ENCODE results near the gene GPC6. TPM values are rescaled to one million over a fixed set of nuclear protein-coding genes. Genes with fewer than 3 reads are reported as not detected.

Gene GPC6
- total and polyA plus RNA-seq, 2 experiments from 2014 or later = 26.0 to 92.8 TPM

DNA sequence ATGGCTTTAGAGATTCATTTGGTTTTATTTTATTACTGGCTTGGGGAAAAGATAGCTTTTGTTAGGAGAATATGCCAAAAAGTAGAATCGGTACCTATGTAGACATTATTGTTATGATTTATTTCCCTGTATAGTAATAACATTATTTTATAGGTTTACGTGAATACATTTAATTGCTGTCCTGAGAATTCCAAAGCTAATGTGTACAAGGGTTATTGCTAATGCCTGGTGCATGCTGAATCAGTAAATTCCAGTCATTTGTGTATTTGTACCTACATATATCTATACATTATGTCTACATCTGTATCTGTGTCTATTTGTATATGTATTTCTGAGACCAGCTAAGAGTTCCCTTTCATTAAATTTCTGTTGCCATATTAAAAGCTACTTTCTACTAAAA is 550.9 kb downstream of the GPC6 start:
- no peaks in the 10 kb centered on the region for H3K9me2 ChIP-seq (replicated peaks; ENCODE audit: insufficient read depth)
- no peak overlapping the region for H3K4me3 ChIP-seq
- TF ChIP-seq, protein P1, sequence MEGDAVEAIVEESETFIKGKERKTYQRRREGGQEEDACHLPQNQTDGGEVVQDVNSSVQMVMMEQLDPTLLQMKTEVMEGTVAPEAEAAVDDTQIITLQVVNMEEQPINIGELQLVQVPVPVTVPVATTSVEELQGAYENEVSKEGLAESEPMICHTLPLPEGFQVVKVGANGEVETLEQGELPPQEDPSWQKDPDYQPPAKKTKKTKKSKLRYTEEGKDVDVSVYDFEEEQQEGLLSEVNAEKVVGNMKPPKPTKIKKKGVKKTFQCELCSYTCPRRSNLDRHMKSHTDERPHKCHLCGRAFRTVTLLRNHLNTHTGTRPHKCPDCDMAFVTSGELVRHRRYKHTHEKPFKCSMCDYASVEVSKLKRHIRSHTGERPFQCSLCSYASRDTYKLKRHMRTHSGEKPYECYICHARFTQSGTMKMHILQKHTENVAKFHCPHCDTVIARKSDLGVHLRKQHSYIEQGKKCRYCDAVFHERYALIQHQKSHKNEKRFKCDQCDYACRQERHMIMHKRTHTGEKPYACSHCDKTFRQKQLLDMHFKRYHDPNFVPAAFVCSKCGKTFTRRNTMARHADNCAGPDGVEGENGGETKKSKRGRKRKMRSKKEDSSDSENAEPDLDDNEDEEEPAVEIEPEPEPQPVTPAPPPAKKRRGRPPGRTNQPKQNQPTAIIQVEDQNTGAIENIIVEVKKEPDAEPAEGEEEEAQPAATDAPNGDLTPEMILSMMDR (IDR thresholded peaks at IDR 0.05; ENCODE audit: poor library complexity) = no peak
- TF ChIP-seq EZH2 (IDR thresholded peaks at IDR 0.05; ENCODE audit: borderline replicate concordance) (no peak), EZH2phosphoT487 (IDR thresholded peaks at IDR 0.05; ENCODE audit: low read depth, severe bottlenecking, unreplicated experiment) (no peak)
- no peak overlapping the region for H3K27ac ChIP-seq
- no peak for DNase-seq (ENCODE audit: low spot score)
- H3K79me2 ChIP-seq = no peaks in the 10 kb centered on the region
- no peaks in the 10 kb centered on the region for H3K36me3 ChIP-seq (replicated peaks; ENCODE audit: insufficient read depth, low read depth)
- H2AFZ ChIP-seq = no peak overlapping the region
- 69% methylated on average over 2 of the region's 2 CpGs for WGBS (ENCODE audit: low lambda C conversion rate, missing lambda C conversion rate)
- H4K20me1 ChIP-seq (ENCODE audit: insufficient read depth, poor library complexity, severe bottlenecking) = no peaks in the 10 kb centered on the region
- no peaks in the 10 kb centered on the region for H3K4me1 ChIP-seq (ENCODE audit: insufficient read depth)
- H3K9me3 ChIP-seq (ENCODE audit: low read depth) = no peaks in the 10 kb centered on the region
- H3K27me3 ChIP-seq = no peaks in the 10 kb centered on the region
- H3K4me2 ChIP-seq = no peak overlapping the region

GRCh38 chr13:93778548-93778947 is 551.9 kb downstream of the GPC6 start:
- TF ChIP-seq EZH2phosphoT487 (IDR thresholded peaks at IDR 0.05; ENCODE audit: low read depth, severe bottlenecking, unreplicated experiment) = no peak
- TF ChIP-seq, protein P1 (IDR thresholded peaks at IDR 0.05; ENCODE audit: poor library complexity) = no peak
- TF ChIP-seq EZH2 (IDR thresholded peaks at IDR 0.05; ENCODE audit: borderline replicate concordance) = no peak
- H3K27ac ChIP-seq = no peak overlapping the region
- H3K4me2 ChIP-seq = no peak overlapping the region
- no peaks in the 10 kb centered on the region for H3K27me3 ChIP-seq
- no peaks in the 10 kb centered on the region for H3K36me3 ChIP-seq (replicated peaks; ENCODE audit: insufficient read depth, low read depth)
- no peaks in the 10 kb centered on the region for H3K79me2 ChIP-seq
- H2AFZ ChIP-seq = no peak overlapping the region
- no peak for DNase-seq (ENCODE audit: low spot score)
- H3K4me1 ChIP-seq (ENCODE audit: insufficient read depth) = no peaks in the 10 kb centered on the region
- 92% methylated on average over 1 of the region's 1 CpG for WGBS (ENCODE audit: low lambda C conversion rate, missing lambda C conversion rate)
- no peaks in the 10 kb centered on the region for H4K20me1 ChIP-seq (ENCODE audit: insufficient read depth, poor library complexity, severe bottlenecking)
- H3K4me3 ChIP-seq = no peak overlapping the region
- H3K9me2 ChIP-seq (replicated peaks; ENCODE audit: insufficient read depth) = no peaks in the 10 kb centered on the region
- H3K9me3 ChIP-seq (ENCODE audit: low read depth) = no peaks in the 10 kb centered on the region

DNA sequence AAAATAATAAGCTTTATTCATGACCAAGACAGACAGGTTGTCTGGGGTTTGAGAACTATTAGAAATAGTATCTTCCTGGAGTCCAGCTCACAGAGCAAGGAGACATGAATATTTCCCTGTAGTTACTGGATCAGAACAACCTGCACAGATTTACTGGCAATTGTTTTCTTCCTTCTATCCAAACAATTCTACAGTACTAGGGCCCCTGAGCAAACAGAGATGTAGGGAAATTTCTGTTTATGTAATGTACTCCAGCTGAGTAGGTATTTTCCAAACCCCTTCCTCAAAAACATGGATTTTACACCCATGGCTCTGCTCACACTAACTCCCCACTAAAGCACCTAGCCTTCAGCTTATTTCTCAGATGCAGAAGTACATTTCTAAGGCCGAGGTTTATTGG is 557.6 kb downstream of the GPC6 start:
- H3K27me3 ChIP-seq = no peaks in the 10 kb centered on the region
- no peak overlapping the region for H2AFZ ChIP-seq
- no peaks in the 10 kb centered on the region for H3K9me2 ChIP-seq (replicated peaks; ENCODE audit: insufficient read depth)
- no peaks in the 10 kb centered on the region for H3K9me3 ChIP-seq (ENCODE audit: low read depth)
- no peak overlapping the region for H3K27ac ChIP-seq
- no peak overlapping the region for H3K4me3 ChIP-seq
- no peaks in the 10 kb centered on the region for H4K20me1 ChIP-seq (ENCODE audit: insufficient read depth, poor library complexity, severe bottlenecking)
- no peak for DNase-seq (ENCODE audit: low spot score)
- H3K79me2 ChIP-seq = peaks cover 14% of the 10 kb centered on the region
- 61% methylated on average over 1 of the region's 1 CpG for WGBS (ENCODE audit: low lambda C conversion rate, missing lambda C conversion rate)
- TF ChIP-seq, protein P1 (IDR thresholded peaks at IDR 0.05; ENCODE audit: poor library complexity) = no peak
- TF ChIP-seq EZH2 (IDR thresholded peaks at IDR 0.05; ENCODE audit: borderline replicate concordance) = no peak
- no peak for TF ChIP-seq EZH2phosphoT487 (IDR thresholded peaks at IDR 0.05; ENCODE audit: low read depth, severe bottlenecking, unreplicated experiment)
- H3K36me3 ChIP-seq (replicated peaks; ENCODE audit: insufficient read depth, low read depth) = no peaks in the 10 kb centered on the region
- no peaks in the 10 kb centered on the region for H3K4me1 ChIP-seq (ENCODE audit: insufficient read depth)
- H3K4me2 ChIP-seq = no peak overlapping the region
